PC-9 (cell line): ENCODE results near the gene SUPT7L. TPM values are rescaled to one million over a fixed set of nuclear protein-coding genes. Genes with fewer than 3 reads are reported as not detected.

Experiments
- BruUV-seq: library from RNA; stranded (reverse); fragments of 400-500 nt; replicated peaks from 2 replicates; lab custom pipeline; 2021; lab: Mats Ljungman, UMichigan
- CTCF ChIA-PET: fragments of 300-600 bp; sonication (Branson Sonifier 250); formaldehyde crosslinking; loops from one replicate; lab custom pipeline; 2022; ENCODE audit warnings: antibody characterized with exemption; lab: Charles Lee
- POLR2A ChIA-PET: fragments of 300-600 bp; sonication (Branson Sonifier 250); formaldehyde crosslinking; loops from one replicate; lab custom pipeline; 2022; ENCODE audit warnings: antibody characterized with exemption; ENCODE audit not compliant: unreplicated experiment; lab: Charles Lee
- DNase-seq, 2 experiments: peaks; one replicate each; pipeline versions ENCODE4 v3.0.0 to v3.0.0-alpha.2; 2015 to 2022; ENCODE audit warnings: mixed read lengths in 1 of 2
- H2AFZ ChIP-seq: fragments of 200-600 bp; sonication (generic); 2 replicates; pipeline ENCODE4 v1.8.1; 2017; ENCODE audit warnings: antibody characterized with exemption
- H3F3A ChIP-seq: fragments of 200-600 bp; sonication (generic); 2 replicates; pipeline ENCODE4 v1.8.1; 2017; ENCODE audit warnings: antibody characterized with exemption, mild to moderate bottlenecking, low read depth; ENCODE audit not compliant: insufficient read depth
- H3K27ac ChIP-seq: fragments of 200-600 bp; sonication (generic); 2 replicates; pipeline ENCODE4 v1.6.1; 2016; ENCODE audit warnings: mixed run types
- H3K27me3 ChIP-seq: fragments of 200-600 bp; sonication (generic); 2 replicates; pipeline ENCODE4 v1.6.1; 2016; ENCODE audit warnings: low read depth, mixed run types; ENCODE audit not compliant: insufficient read depth
- H3K36me3 ChIP-seq: fragments of 200-600 bp; sonication (generic); 2 replicates; pipeline ENCODE4 v1.6.1; 2016; ENCODE audit warnings: low read depth, mixed run types
- H3K4me1 ChIP-seq: fragments of 200-600 bp; sonication (generic); replicated peaks from 2 replicates; pipeline ENCODE4 v1.6.1; 2016; ENCODE audit warnings: mixed run types; ENCODE audit not compliant: insufficient read depth
- H3K4me2 ChIP-seq: fragments of 200-600 bp; sonication (generic); 2 replicates; pipeline ENCODE4 v1.6.1; 2017; ENCODE audit warnings: mixed run types
- H3K4me3 ChIP-seq: fragments of 200-600 bp; sonication (generic); 2 replicates; pipeline ENCODE4 v1.6.1; 2016; ENCODE audit warnings: mixed run types
- H3K79me2 ChIP-seq: fragments of 200-600 bp; sonication (generic); 2 replicates; pipeline ENCODE4 v1.6.1; 2017; ENCODE audit warnings: low read depth, mixed run types
- H3K9me2 ChIP-seq: fragments of 200-600 bp; sonication (generic); 2 replicates; pipeline ENCODE4 v1.8.1; 2017; ENCODE audit warnings: mild to moderate bottlenecking; ENCODE audit not compliant: insufficient read depth
- H3K9me3 ChIP-seq: fragments of 200-600 bp; sonication (generic); 2 replicates; pipeline ENCODE4 v1.8.1; 2016; ENCODE audit warnings: low read depth; ENCODE audit not compliant: insufficient read depth
- H4K20me1 ChIP-seq: fragments of 200-600 bp; sonication (generic); 2 replicates; pipeline ENCODE4 v1.8.1; 2017; ENCODE audit not compliant: insufficient read depth
- EZH2 ChIP-seq: fragments of 200-600 bp; sonication (generic); IDR thresholded peaks from 2 replicates; pipeline ENCODE4 v1.8.0; 2017; ENCODE audit warnings: antibody characterized with exemption, low read depth
- intact Hi-C: fragments of 100-400 bp; cut with micrococcal nuclease; formaldehyde crosslinking; loops from one replicate; pipeline ENCODE4 v1.10.0; 2022; ENCODE audit not compliant: unreplicated experiment
- total RNA-seq: library from RNA; stranded (reverse); gene quantifications from 2 replicates; pipeline ENCODE4 v1.2.3, GENCODE V29; 2021
- TF ChIP-seq, protein P1 (sequence below): fragments of 200-600 bp; sonication (generic); conservative IDR thresholded peaks from 2 replicates; pipeline ENCODE4 v1.6.1; 2017; ENCODE audit warnings: mixed run types, antibody characterized with exemption, mild to moderate bottlenecking, moderate library complexity

The SUPT7L gene
- total RNA-seq, 1 experiment from 2014 or later, result 33.0 TPM

DNA sequence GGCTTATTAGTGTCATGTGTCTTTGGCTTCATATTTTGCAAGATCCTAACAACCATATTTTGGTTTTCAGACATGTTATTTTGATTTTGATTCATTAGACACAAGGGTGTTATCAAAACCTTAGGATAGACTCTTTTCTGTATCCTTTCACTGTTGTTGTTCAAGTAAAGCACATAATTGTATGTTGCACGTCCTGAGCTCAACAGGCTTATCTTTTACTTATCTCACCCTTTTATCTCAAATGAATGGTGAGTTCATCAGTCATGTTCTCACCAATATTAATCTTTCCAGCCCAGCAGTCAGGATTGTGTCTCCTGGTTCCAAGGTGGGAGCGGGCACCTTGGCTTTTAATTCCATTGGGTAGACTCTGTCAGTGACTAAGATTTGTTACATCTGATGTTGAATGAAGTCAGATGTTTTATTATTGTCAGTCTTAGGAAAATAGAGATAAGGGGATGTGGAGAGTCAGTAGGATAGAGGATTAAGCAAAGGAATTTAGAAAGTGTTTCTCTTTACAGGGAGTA, 22.6 kb downstream of the SUPT7L start:
- ChIA-PET CTCF (interaction anchor here (0.6 kb wide), 1 partner anchor 56 kb away, joined by 6 read pairs; no protein-coding TSS in a partner anchor), POLR2A (no interaction called here)

DNA sequence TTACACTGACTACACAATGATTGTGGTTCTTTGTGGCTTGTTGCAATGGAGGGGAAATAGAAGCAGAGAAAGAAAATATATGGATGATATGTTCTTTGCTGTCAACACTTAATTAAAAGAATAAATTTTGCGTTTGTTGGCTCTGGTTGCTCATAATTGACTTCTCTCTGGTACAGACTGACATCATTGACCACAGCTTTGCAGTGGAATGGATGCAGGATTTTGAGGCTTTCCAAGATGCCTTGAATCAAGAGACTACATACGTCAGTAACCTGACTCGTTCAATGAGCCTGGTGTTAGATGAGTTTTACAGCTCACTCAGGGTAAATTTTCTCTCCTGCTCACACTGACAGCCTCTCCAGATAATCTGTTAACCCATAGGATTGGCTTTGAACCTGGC, 24.7 kb downstream of the SUPT7L start:
- DNase-seq, result no peak
- H3F3A ChIP-seq, result peaks cover 31% of the 10 kb centered on the region
- POLR2A ChIA-PET, result interaction anchor here (0.7 kb wide), 1 partner anchor 36 kb away, joined by 4 read pairs; no protein-coding TSS in a partner anchor
- no peak overlapping the region for H3K4me3 ChIP-seq
- intact Hi-C loops, result no loop called here
- TF ChIP-seq, protein P1, sequence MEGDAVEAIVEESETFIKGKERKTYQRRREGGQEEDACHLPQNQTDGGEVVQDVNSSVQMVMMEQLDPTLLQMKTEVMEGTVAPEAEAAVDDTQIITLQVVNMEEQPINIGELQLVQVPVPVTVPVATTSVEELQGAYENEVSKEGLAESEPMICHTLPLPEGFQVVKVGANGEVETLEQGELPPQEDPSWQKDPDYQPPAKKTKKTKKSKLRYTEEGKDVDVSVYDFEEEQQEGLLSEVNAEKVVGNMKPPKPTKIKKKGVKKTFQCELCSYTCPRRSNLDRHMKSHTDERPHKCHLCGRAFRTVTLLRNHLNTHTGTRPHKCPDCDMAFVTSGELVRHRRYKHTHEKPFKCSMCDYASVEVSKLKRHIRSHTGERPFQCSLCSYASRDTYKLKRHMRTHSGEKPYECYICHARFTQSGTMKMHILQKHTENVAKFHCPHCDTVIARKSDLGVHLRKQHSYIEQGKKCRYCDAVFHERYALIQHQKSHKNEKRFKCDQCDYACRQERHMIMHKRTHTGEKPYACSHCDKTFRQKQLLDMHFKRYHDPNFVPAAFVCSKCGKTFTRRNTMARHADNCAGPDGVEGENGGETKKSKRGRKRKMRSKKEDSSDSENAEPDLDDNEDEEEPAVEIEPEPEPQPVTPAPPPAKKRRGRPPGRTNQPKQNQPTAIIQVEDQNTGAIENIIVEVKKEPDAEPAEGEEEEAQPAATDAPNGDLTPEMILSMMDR, result no peak
- TF ChIP-seq EZH2, result no peak
- no peaks in the 10 kb centered on the region for H3K4me1 ChIP-seq
- H3K79me2 ChIP-seq, result no peaks in the 10 kb centered on the region
- H3K27me3 ChIP-seq, result no peaks in the 10 kb centered on the region
- BruUV-seq, result no TSS peak
- H3K36me3 ChIP-seq, result peaks cover 52% of the 10 kb centered on the region
- H3K9me3 ChIP-seq, result no peaks in the 10 kb centered on the region
- H3K9me2 ChIP-seq, result no peaks in the 10 kb centered on the region
- no peak overlapping the region for H2AFZ ChIP-seq
- CTCF ChIA-PET, result no interaction called here
- H4K20me1 ChIP-seq, result no peaks in the 10 kb centered on the region
- H3K4me2 ChIP-seq, result no peak overlapping the region
- no peak overlapping the region for H3K27ac ChIP-seq

More for the DNA sequence above, 22.6 kb downstream of the SUPT7L start:
- no peaks in the 10 kb centered on the region for H3K9me3 ChIP-seq
- intact Hi-C loops, result no loop called here
- no peaks in the 10 kb centered on the region for H4K20me1 ChIP-seq
- no peak for DNase-seq
- no peaks in the 10 kb centered on the region for H3K9me2 ChIP-seq
- no peak overlapping the region for H3K27ac ChIP-seq
- H3K4me1 ChIP-seq, result no peaks in the 10 kb centered on the region
- H3K36me3 ChIP-seq, result peaks cover 35% of the 10 kb centered on the region
- no peak overlapping the region for H3K4me2 ChIP-seq
- no peak overlapping the region for H2AFZ ChIP-seq
- peaks cover 36% of the 10 kb centered on the region for H3F3A ChIP-seq
- no TSS peak for BruUV-seq
- H3K79me2 ChIP-seq, result no peaks in the 10 kb centered on the region
- no peak overlapping the region for H3K4me3 ChIP-seq
- TF ChIP-seq, protein P1, result no peak
- no peak for TF ChIP-seq EZH2
- no peaks in the 10 kb centered on the region for H3K27me3 ChIP-seq

- no peak overlapping the region for H3K27ac ChIP-seq
- no peak overlapping the region for H3K4me3 ChIP-seq
- H3K4me2 ChIP-seq, result no peak overlapping the region
- H4K20me1 ChIP-seq, result no peaks in the 10 kb centered on the region
- no peak for DNase-seq
- TF ChIP-seq, protein P1, result no peak
- no peak for TF ChIP-seq EZH2
- H3F3A ChIP-seq, result peaks cover 27% of the 10 kb centered on the region; the same call in 1 of the 2 replicates
- no peaks in the 10 kb centered on the region for H3K79me2 ChIP-seq
- ChIA-PET POLR2A (no interaction called here), CTCF (no interaction called here)
- intact Hi-C loops, result no loop called here
- no peaks in the 10 kb centered on the region for H3K9me2 ChIP-seq
- no peaks in the 10 kb centered on the region for H3K27me3 ChIP-seq
- H2AFZ ChIP-seq, result no peak overlapping the region
- no peaks in the 10 kb centered on the region for H3K4me1 ChIP-seq
- no TSS peak for BruUV-seq
- H3K9me3 ChIP-seq, result no peaks in the 10 kb centered on the region
- H3K36me3 ChIP-seq, result peaks cover 52% of the 10 kb centered on the region
Observed at GRCh38 chr2:27638037-27638637, 25.3 kb downstream of the SUPT7L start.
